DND-41 (cell line): ENCODE data around the gene TRIM44.
A peak's percentile ranks its signal among the peaks of the same experiment; 100 is the strongest.

ENCODE experiments used
- ATAC-seq: fragments of 200-7000 bp; cut with Tn5 transposase; 3 replicates; pipeline ENCODE4 v1.9.1; 2021; ENCODE audit warnings: low read depth; ENCODE audit not compliant: insufficient read depth
- DNase-seq: peaks from one replicate; pipeline ENCODE4 v3.0.0-alpha.2; 2020
- H2AFZ ChIP-seq: 2 replicates; pipeline ENCODE4 v1.6.0; 2012; ENCODE audit warnings: low read depth, low read length
- H3K27ac ChIP-seq: 2 replicates; pipeline ENCODE4 v1.5.1; 2012; ENCODE audit warnings: low read length, inconsistent platforms
- H3K27me3 ChIP-seq: fragments of 200-600 bp; sonication (generic); 2 replicates; pipeline ENCODE4 v1.6.0; 2012; ENCODE audit warnings: low read length, mild to moderate bottlenecking, inconsistent platforms; ENCODE audit not compliant: insufficient read depth, poor library complexity
- H3K36me3 ChIP-seq: 2 replicates; pipeline ENCODE4 v1.5.1; 2012; ENCODE audit warnings: low read length, inconsistent platforms; ENCODE audit not compliant: insufficient read depth
- H3K4me1 ChIP-seq: 2 replicates; pipeline ENCODE4 v1.5.1; 2012; ENCODE audit warnings: mild to moderate bottlenecking, low read length; ENCODE audit not compliant: insufficient read depth
- H3K4me2 ChIP-seq: 2 replicates; pipeline ENCODE4 v1.6.0; 2012; ENCODE audit warnings: mild to moderate bottlenecking, moderate library complexity, low read length, inconsistent platforms; ENCODE audit not compliant: insufficient read depth
- H3K4me3 ChIP-seq, 2 experiments: fragments of 200-600 bp in 1 of 2; shearing (Covaris generic) in 1 of 2; 2 replicates each; pipeline ENCODE4 v1.5.1; 2012 to 2016; ENCODE audit warnings: inconsistent platforms in 2 of 2, low read length in 2 of 2, mild to moderate bottlenecking in 2 of 2, low read depth in 1 of 2, moderate library complexity in 1 of 2
- H3K79me2 ChIP-seq: 2 replicates; pipeline ENCODE4 v1.6.0; 2012; ENCODE audit warnings: low read length, inconsistent platforms; ENCODE audit not compliant: insufficient read depth
- H3K9ac ChIP-seq: 2 replicates; pipeline ENCODE4 v1.6.0; 2012; ENCODE audit warnings: low read depth, mild to moderate bottlenecking, inconsistent platforms, low read length, moderate library complexity
- H3K9me3 ChIP-seq: 2 replicates; pipeline ENCODE4 v1.5.1; 2012; ENCODE audit warnings: low read length, moderate library complexity, mild to moderate bottlenecking, inconsistent platforms; ENCODE audit not compliant: insufficient read depth, severe bottlenecking
- H4K20me1 ChIP-seq: 2 replicates; pipeline ENCODE4 v1.6.0; 2012; ENCODE audit warnings: low read length; ENCODE audit not compliant: insufficient read depth
- EZH2 ChIP-seq: IDR thresholded peaks from 3 replicates; pipeline ENCODE4 v1.6.1; 2012; ENCODE audit warnings: borderline replicate concordance, low read depth, mild to moderate bottlenecking, moderate library complexity, low read length, inconsistent platforms; ENCODE audit not compliant: severe bottlenecking
- TF ChIP-seq, protein P1 (sequence below): IDR thresholded peaks from 2 replicates; pipeline ENCODE4 v1.5.1; 2012; ENCODE audit warnings: borderline replicate concordance, low read length, moderate library complexity, mild to moderate bottlenecking; ENCODE audit not compliant: poor library complexity, severe bottlenecking; ENCODE audit errors: extremely low read depth

The TRIM44 gene

DNA sequence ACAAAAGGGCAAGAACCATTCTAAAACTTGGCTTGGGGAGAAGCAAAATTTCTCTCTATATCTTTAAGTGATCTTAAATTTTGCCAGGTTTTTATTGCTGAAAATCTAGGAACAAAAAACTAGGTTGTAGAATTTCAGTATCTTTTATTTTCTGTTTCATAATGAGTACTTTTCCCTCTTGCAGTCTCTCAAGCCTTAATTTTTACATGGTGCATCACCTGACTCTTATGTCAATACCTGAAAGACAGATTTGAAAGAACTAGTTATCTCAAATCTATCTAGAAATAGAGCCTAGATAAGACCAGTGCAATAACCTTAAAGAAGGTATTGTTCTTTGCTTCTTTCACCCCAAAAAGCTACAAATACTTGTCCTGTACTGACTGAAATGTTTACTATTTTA is 122.1 kb downstream of the TRIM44 start:
- Histone ChIP-seq H3K36me3 (no peaks in the 10 kb centered on the region), H3K9ac (no peak overlapping the region), H2AFZ (no peak overlapping the region), H3K4me2 (no peak overlapping the region), H3K4me1 (no peaks in the 10 kb centered on the region), H3K27ac (no peak overlapping the region), H4K20me1 (no peaks in the 10 kb centered on the region), H3K4me3 (no peak overlapping the region), H3K79me2 (no peaks in the 10 kb centered on the region), H3K27me3 (no peaks in the 10 kb centered on the region), H3K9me3 (no peaks in the 10 kb centered on the region)
- TF ChIP-seq, protein P1, sequence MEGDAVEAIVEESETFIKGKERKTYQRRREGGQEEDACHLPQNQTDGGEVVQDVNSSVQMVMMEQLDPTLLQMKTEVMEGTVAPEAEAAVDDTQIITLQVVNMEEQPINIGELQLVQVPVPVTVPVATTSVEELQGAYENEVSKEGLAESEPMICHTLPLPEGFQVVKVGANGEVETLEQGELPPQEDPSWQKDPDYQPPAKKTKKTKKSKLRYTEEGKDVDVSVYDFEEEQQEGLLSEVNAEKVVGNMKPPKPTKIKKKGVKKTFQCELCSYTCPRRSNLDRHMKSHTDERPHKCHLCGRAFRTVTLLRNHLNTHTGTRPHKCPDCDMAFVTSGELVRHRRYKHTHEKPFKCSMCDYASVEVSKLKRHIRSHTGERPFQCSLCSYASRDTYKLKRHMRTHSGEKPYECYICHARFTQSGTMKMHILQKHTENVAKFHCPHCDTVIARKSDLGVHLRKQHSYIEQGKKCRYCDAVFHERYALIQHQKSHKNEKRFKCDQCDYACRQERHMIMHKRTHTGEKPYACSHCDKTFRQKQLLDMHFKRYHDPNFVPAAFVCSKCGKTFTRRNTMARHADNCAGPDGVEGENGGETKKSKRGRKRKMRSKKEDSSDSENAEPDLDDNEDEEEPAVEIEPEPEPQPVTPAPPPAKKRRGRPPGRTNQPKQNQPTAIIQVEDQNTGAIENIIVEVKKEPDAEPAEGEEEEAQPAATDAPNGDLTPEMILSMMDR = no peak
- no peak for TF ChIP-seq EZH2
- DNase-seq (no peak), ATAC-seq (no peak)

DNA sequence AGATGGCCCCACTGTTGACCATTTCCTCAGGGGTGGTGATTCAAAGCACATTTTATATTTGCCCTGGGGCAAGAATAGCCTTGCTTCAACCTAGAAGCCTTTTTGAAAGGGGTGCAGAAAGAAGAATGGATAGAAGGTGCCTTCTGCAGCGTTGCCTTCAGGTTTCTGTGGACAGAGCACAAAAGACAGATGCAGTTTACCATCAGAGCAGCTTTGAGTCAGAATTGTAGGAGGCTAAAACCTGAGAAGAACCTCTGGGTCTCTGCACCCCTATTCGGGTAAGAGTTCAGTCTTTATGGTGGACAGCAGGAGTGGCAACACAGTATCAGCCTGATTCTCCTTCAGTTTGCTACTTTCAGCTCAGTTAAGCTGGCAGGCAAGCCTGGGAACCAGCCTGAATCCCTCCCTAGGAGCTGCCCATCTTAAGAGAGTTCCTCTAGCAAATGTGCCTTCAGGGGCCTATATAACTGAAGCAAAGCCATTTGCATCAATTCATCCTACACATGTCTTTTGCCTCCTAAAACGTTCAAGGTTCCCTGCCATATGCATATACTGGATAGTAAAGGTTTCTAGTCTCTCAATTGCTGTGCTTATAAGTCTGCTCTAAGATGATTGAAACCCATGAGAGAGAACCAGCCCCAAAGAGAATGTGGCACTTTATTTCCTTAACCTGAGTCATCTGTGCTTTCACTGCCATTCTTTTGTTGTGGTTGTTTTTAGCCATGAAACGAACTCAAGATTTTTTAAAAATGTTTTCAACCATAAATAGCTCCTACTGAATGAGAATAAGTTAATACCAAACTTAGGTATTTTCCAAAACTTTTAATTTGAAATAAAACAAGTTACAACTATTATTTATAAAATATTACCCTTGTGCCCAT is 123.0 kb downstream of the TRIM44 start:
- no peak overlapping the region for H3K27ac ChIP-seq
- no peak overlapping the region for H3K9ac ChIP-seq
- TF ChIP-seq EZH2 = no peak
- TF ChIP-seq, protein P1 = no peak
- DNase-seq = no peak
- peak; percentile 64 for ATAC-seq
- no peaks in the 10 kb centered on the region for H3K79me2 ChIP-seq
- H3K9me3 ChIP-seq = no peaks in the 10 kb centered on the region
- no peaks in the 10 kb centered on the region for H4K20me1 ChIP-seq
- no peak overlapping the region for H2AFZ ChIP-seq
- H3K36me3 ChIP-seq = no peaks in the 10 kb centered on the region
- H3K4me2 ChIP-seq = no peak overlapping the region
- H3K27me3 ChIP-seq = no peaks in the 10 kb centered on the region
- no peak overlapping the region for H3K4me3 ChIP-seq
- no peaks in the 10 kb centered on the region for H3K4me1 ChIP-seq

DNA sequence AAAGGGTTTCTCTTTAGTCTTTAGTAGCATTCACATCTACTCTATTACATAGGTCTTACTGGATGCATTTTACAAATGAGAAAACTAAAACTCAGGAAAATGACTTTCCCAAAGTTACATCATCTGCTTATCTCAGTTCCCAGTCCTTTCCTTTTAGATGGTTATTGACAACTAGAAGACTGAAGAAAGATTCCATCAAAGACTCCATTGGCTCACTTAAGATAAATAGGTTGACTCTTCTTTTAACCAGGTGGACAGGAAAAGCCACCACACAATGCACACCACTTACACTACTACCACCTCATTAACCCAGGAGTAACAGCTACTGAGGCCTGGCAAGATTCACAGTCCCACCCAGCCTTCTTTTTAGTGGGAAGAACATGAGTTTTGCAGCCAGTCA is 123.6 kb downstream of the TRIM44 start:
- DNase-seq = no peak
- H4K20me1 ChIP-seq = no peaks in the 10 kb centered on the region
- no peak overlapping the region for H3K4me2 ChIP-seq
- no peak for ATAC-seq
- H3K4me1 ChIP-seq = no peaks in the 10 kb centered on the region
- H3K79me2 ChIP-seq = no peaks in the 10 kb centered on the region
- no peak for TF ChIP-seq EZH2
- TF ChIP-seq, protein P1 = no peak
- H3K27me3 ChIP-seq = no peaks in the 10 kb centered on the region
- no peak overlapping the region for H2AFZ ChIP-seq
- H3K9me3 ChIP-seq = no peaks in the 10 kb centered on the region
- no peak overlapping the region for H3K9ac ChIP-seq
- H3K27ac ChIP-seq = no peak overlapping the region
- no peak overlapping the region for H3K4me3 ChIP-seq
- no peaks in the 10 kb centered on the region for H3K36me3 ChIP-seq
